HepG2 (cell line): ENCODE results near the gene TP53TG5. TPM values are rescaled to one million over a fixed set of nuclear protein-coding genes. Genes with fewer than 3 reads are reported as not detected.
A peak's percentile ranks its signal among the peaks of the same experiment; 100 is the strongest.

Experiments used
- ARID2 ChIP-seq: sonication (generic); formaldehyde crosslinking; IDR thresholded peaks from 2 replicates; pipeline ENCODE4 v1.8.1; 2022; ENCODE audit warnings: mild to moderate bottlenecking, missing genetic modification reagents, borderline replicate concordance
- FOXA3 ChIP-seq: IDR thresholded peaks from 2 replicates; pipeline ENCODE4 v1.6.1; 2016; ENCODE audit warnings: missing genetic modification reagents, missing compliant biosample characterization
- HDAC1 ChIP-seq: sonication (generic); formaldehyde crosslinking; IDR thresholded peaks from 2 replicates; pipeline ENCODE4 v1.5.1; 2020; ENCODE audit warnings: mild to moderate bottlenecking, missing genetic modification reagents
- MBD4 ChIP-seq: IDR thresholded peaks from 2 replicates; pipeline ENCODE4 v1.6.1; 2012; ENCODE audit warnings: low read length, inconsistent platforms, borderline replicate concordance
- POLR2AphosphoS2 ChIP-seq: IDR thresholded peaks from 2 replicates; pipeline ENCODE4 v1.6.1; 2011; ENCODE audit warnings: low read depth, low read length, improper control_type of control experiment
- RARA ChIP-seq: IDR thresholded peaks from 2 replicates; pipeline ENCODE4 v1.6.1; 2016; ENCODE audit warnings: missing genetic modification reagents, missing compliant biosample characterization
- RBM39 ChIP-seq: fragments of 200-400 bp; formaldehyde crosslinking; IDR thresholded peaks from one replicate; pipeline ENCODE4 v1.6.1; 2018; ENCODE audit warnings: antibody characterized with exemption, mild to moderate bottlenecking, low read depth, low read length; ENCODE audit not compliant: poor library complexity, severe bottlenecking
- RNF2 ChIP-seq: fragments of 450-650 bp; conservative IDR thresholded peaks from 2 replicates; pipeline ENCODE4 v1.6.1; 2016; ENCODE audit warnings: low read depth
- SAFB2 ChIP-seq: sonication (generic); formaldehyde crosslinking; IDR thresholded peaks from 2 replicates; pipeline ENCODE4 v1.5.1; 2020; ENCODE audit warnings: missing genetic modification reagents, low read depth, mild to moderate bottlenecking, borderline replicate concordance
- SATB2 ChIP-seq: sonication (generic); formaldehyde crosslinking; IDR thresholded peaks from 2 replicates; pipeline ENCODE4 v1.5.0; 2020; ENCODE audit warnings: missing genetic modification reagents
- U2AF1 ChIP-seq: fragments of 200-400 bp; formaldehyde crosslinking; optimal IDR thresholded peaks from 2 replicates; pipeline ENCODE3; 2017; ENCODE audit warnings: mild to moderate bottlenecking, low read depth, low read length
- ZNF160 ChIP-seq: sonication (generic); formaldehyde crosslinking; IDR thresholded peaks from 2 replicates; pipeline ENCODE4 v1.8.0; 2022; ENCODE audit warnings: mild to moderate bottlenecking, inconsistent platforms, missing genetic modification reagents
- ZNF263 ChIP-seq: sonication (generic); formaldehyde crosslinking; IDR thresholded peaks from 2 replicates; pipeline ENCODE4 v1.4.0; 2020; ENCODE audit warnings: missing genetic modification reagents
- ZNF333 ChIP-seq: sonication (generic); formaldehyde crosslinking; IDR thresholded peaks from 2 replicates; pipeline ENCODE4 v1.4.0; 2020; ENCODE audit warnings: mild to moderate bottlenecking, missing genetic modification reagents, borderline replicate concordance
- ZNF430 ChIP-seq: sonication (generic); formaldehyde crosslinking; IDR thresholded peaks from 2 replicates; pipeline ENCODE4 v1.9.0; 2021; ENCODE audit warnings: mild to moderate bottlenecking, missing genetic modification reagents
- ZNF550 ChIP-seq: sonication (generic); formaldehyde crosslinking; IDR thresholded peaks from 2 replicates; pipeline ENCODE4 v1.4.0; 2020; ENCODE audit warnings: mild to moderate bottlenecking, missing genetic modification reagents, borderline replicate concordance
- ZNF552 ChIP-seq: sonication (generic); formaldehyde crosslinking; IDR thresholded peaks from 2 replicates; pipeline ENCODE4 v1.9.0; 2022; ENCODE audit warnings: missing genetic modification reagents, mild to moderate bottlenecking, borderline replicate concordance
- ZNF660 ChIP-seq: sonication (generic); formaldehyde crosslinking; IDR thresholded peaks from 2 replicates; pipeline ENCODE4 v1.5.1; 2020; ENCODE audit warnings: mild to moderate bottlenecking, low read depth, missing genetic modification reagents, borderline replicate concordance
- ZNF775 ChIP-seq: sonication (generic); formaldehyde crosslinking; IDR thresholded peaks from 2 replicates; pipeline ENCODE4 v1.4.0; 2020; ENCODE audit warnings: missing genetic modification reagents, mild to moderate bottlenecking, moderate library complexity, borderline replicate concordance
- polyA plus RNA-seq, 8 experiments: library from polyadenylated mRNA; depleted of rRNA in 3 of 8; stranded (reverse) in 7 of 8; unstranded in 1 of 8; fragments of >200 nt; fragmentation: Illumina TruSeq in 4 of 8; extraction: Trizol in 4 of 8; gene quantifications; 2 replicates each; pipeline versions ENCODE4 v1.2.1 to v1.2.3, GENCODE V29; 2011 to 2016; ENCODE audit warnings: low read depth in 4 of 8, missing spikeins in 1 of 8, mixed read lengths in 1 of 8; ENCODE audit not compliant: insufficient read depth in 1 of 8
- total RNA-seq, 5 experiments: library from RNA; depleted of rRNA; stranded (reverse); fragments of >200 nt; fragmentation: Illumina TruSeq; extraction: Trizol; gene quantifications; 2 replicates each; pipeline ENCODE4 v1.2.3, GENCODE V29; 2016; ENCODE audit warnings: low read depth in 1 of 5
- TF ChIP-seq, protein P1 (sequence below): sonication (generic); formaldehyde crosslinking; IDR thresholded peaks from 2 replicates; pipeline ENCODE4 v1.8.1; 2023; ENCODE audit warnings: missing genetic modification reagents, mild to moderate bottlenecking, borderline replicate concordance
- TF ChIP-seq, protein P2 (sequence below): sonication (generic); formaldehyde crosslinking; IDR thresholded peaks from 2 replicates; pipeline ENCODE4 v1.5.0; 2020; ENCODE audit warnings: missing genetic modification reagents, mild to moderate bottlenecking, borderline replicate concordance
- TF ChIP-seq, protein P3 (sequence below): sonication (generic); formaldehyde crosslinking; IDR thresholded peaks from 2 replicates; pipeline ENCODE4 v1.5.1; 2020; ENCODE audit warnings: mild to moderate bottlenecking, missing genetic modification reagents, moderate library complexity
- TF ChIP-seq, protein P4 (sequence below): sonication (generic); formaldehyde crosslinking; IDR thresholded peaks from 2 replicates; pipeline ENCODE4 v1.4.0; 2020; ENCODE audit warnings: mild to moderate bottlenecking, missing genetic modification reagents

The TP53TG5 gene
- total and polyA plus RNA-seq, 2 of the 13 experiments (the other 11 are each of a cell fraction or from before 2014, with no cell fraction given) = 0.11 TPM; not detected in 1

DNA sequence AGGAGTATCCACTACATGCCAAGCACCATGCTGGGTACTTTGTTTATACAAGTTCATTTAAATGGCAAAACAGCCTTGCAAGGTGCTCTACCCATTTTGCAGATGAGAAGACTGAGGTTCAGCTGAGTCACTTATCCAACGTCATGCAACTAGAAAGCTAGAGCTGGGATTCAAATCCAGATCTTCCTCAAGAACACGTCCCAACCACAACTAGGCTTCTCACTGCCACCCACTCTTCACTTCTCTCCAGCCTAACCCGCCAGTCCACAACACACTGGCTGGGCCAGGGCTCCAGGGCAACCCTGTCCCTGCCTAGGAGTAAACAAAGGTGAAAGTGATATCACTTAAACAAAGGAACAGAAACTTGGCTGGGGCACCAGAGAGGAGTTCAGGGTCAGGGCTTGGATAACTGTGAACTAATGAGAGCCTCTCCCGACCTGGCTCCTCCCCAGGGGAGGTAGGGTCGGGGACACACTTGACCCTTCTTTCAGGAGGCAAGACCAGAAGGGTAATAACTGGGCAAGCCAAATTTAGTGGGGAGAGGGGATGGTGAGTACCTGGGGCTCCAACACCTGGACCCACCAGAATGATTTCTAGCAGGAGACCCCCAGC is 37.8 kb downstream of the TP53TG5 start (continued):
- no peak for TF ChIP-seq ZNF263 (CRISPR knock-in tag)
- no peak for TF ChIP-seq ZNF775 (CRISPR knock-in tag)
- TF ChIP-seq, protein P1, sequence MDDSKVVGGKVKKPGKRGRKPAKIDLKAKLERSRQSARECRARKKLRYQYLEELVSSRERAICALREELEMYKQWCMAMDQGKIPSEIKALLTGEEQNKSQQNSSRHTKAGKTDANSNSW (CRISPR knock-in tag) = no peak
- no peak for TF ChIP-seq U2AF1
- TF ChIP-seq ZNF160 (CRISPR knock-in tag) = 0 out of 2 replicates have a peak, but pooled peaks have one; percentile 58
- TF ChIP-seq SAFB2 (CRISPR knock-in tag) = no peak
- TF ChIP-seq MBD4 = no peak
- TF ChIP-seq RARA (CRISPR knock-in tag) = peak; percentile 99
- TF ChIP-seq, protein P2, sequence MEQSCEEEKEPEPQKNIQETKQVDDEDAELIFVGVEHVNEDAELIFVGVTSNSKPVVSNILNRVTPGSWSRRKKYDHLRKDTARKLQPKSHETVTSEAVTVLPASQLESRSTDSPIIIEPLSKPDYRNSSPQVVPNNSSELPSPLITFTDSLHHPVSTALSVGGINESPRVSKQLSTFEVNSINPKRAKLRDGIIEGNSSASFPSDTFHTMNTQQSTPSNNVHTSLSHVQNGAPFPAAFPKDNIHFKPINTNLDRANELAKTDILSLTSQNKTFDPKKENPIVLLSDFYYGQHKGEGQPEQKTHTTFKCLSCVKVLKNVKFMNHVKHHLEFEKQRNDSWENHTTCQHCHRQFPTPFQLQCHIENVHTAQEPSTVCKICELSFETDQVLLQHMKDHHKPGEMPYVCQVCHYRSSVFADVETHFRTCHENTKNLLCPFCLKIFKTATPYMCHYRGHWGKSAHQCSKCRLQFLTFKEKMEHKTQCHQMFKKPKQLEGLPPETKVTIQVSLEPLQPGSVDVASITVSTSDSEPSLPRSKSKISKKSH (CRISPR knock-in tag) = no peak
- TF ChIP-seq RNF2 = no peak
- TF ChIP-seq ZNF552 (CRISPR knock-in tag) = no peak
- TF ChIP-seq, protein P3, sequence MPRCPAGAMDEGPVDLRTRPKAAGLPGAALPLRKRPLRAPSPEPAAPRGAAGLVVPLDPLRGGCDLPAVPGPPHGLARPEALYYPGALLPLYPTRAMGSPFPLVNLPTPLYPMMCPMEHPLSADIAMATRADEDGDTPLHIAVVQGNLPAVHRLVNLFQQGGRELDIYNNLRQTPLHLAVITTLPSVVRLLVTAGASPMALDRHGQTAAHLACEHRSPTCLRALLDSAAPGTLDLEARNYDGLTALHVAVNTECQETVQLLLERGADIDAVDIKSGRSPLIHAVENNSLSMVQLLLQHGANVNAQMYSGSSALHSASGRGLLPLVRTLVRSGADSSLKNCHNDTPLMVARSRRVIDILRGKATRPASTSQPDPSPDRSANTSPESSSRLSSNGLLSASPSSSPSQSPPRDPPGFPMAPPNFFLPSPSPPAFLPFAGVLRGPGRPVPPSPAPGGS (CRISPR knock-in tag) = 0 out of 2 replicates have a peak, but pooled peaks have one; percentile 18
- TF ChIP-seq ARID2 (CRISPR knock-in tag) = no peak
- TF ChIP-seq, protein P4, sequence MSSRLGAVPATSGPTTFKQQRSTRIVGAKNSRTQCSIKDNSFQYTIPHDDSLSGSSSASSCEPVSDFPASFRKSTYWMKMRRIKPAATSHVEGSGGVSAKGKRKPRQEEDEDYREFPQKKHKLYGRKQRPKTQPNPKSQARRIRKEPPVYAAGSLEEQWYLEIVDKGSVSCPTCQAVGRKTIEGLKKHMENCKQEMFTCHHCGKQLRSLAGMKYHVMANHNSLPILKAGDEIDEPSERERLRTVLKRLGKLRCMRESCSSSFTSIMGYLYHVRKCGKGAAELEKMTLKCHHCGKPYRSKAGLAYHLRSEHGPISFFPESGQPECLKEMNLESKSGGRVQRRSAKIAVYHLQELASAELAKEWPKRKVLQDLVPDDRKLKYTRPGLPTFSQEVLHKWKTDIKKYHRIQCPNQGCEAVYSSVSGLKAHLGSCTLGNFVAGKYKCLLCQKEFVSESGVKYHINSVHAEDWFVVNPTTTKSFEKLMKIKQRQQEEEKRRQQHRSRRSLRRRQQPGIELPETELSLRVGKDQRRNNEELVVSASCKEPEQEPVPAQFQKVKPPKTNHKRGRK (CRISPR knock-in tag) = no peak
- TF ChIP-seq POLR2AphosphoS2 = no peak
- TF ChIP-seq ZNF430 = 0 out of 2 replicates have a peak, but pooled peaks have one; percentile 78
- no peak for TF ChIP-seq RBM39
- no peak for TF ChIP-seq ZNF333 (CRISPR knock-in tag)
- no peak for TF ChIP-seq ZNF660 (CRISPR knock-in tag)
- TF ChIP-seq ZNF550 (CRISPR knock-in tag) = no peak
- TF ChIP-seq SATB2 (CRISPR knock-in tag) = no peak
- peak; percentile 91 for TF ChIP-seq FOXA3 (CRISPR knock-in tag)
- peak; percentile 82 for TF ChIP-seq HDAC1 (CRISPR knock-in tag)
